Upper lobe of left lung (tissue), 4 donors: ENCODE data around the gene CSTF1.

Experiments used
- CTCF ChIP-seq, 6 experiments: fragments of 450-650 bp in 4 of 6; fragments of 200-600 bp in 2 of 6; sonication (generic) in 2 of 6; IDR thresholded peaks; one replicate each; pipeline ENCODE4 v1.5.1; 2016 to 2019; ENCODE audit warnings: antibody characterized with exemption in 6 of 6
- POLR2A ChIP-seq, 4 donors: fragments of 450-650 bp; IDR thresholded peaks; one replicate each; pipeline ENCODE4 v1.5.1; 2016 to 2017; ENCODE audit warnings: antibody characterized with exemption in 4 of 4, mild to moderate bottlenecking in 2 of 4
- POLR2AphosphoS5 ChIP-seq, 2 donors: sonication (generic); formaldehyde crosslinking; IDR thresholded peaks; one replicate each; pipeline ENCODE4 v1.5.1; 2017; ENCODE audit warnings: antibody characterized with exemption in 2 of 2

- TF ChIP-seq CTCF (IDR thresholded peaks at IDR 0.05) (no peak), POLR2A (IDR thresholded peaks at IDR 0.05) (no peak), POLR2AphosphoS5 (IDR thresholded peaks at IDR 0.05) (no peak)
These were observed 52.7 kb downstream of the CSTF1 start for GRCh38 chr20:56445130-56445529.
